Measurements from ENCODE around the gene DAPP1.

DNA sequence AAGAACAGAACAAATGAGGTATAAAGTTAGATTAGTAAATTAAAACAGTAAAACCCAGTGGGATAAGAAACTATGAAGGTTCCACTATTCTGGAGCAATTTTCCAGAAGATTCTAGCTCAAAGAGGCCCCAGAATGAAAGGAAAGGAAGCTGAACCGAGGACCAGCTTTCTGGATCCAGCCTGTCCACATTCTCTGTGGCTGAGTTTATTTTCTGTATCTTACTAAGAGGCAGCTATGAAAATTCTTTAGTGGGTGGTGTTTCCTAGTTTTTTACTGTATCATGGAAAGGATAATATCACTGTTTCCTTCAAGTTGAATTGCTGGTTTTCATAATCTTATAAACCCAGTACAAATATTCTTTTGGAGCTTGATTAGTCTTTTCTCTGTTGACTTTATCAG, 11.8 kb downstream of the DAPP1 start:
- no peak for TF ChIP-seq CREB1 (IDR thresholded peaks at IDR 0.05)
- no peak for TF ChIP-seq CTCF (IDR thresholded peaks at IDR 0.05; ENCODE audit: control extremely low read depth in 1 of 3, insufficient read depth in 1 of 3, low read depth in 1 of 3, low read length in 3 of 3)
- TF ChIP-seq RNF2 (IDR thresholded peaks at IDR 0.05; ENCODE audit: borderline replicate concordance, low read depth, low read length, missing control alignments, poor library complexity, severe bottlenecking): no peak
- TF ChIP-seq RFX5 (IDR thresholded peaks at IDR 0.05; ENCODE audit: borderline replicate concordance, low read depth, low read length): no peak
- TF ChIP-seq GTF2F1 (IDR thresholded peaks at IDR 0.05; ENCODE audit: borderline replicate concordance, low read depth, low read length): no peak
- no peak for TF ChIP-seq SP4 (IDR thresholded peaks at IDR 0.05; ENCODE audit: low read length)
- no peak for TF ChIP-seq PHF8 (conservative IDR thresholded peaks at IDR 0.05; ENCODE audit: low read depth, low read length)
- TF ChIP-seq FOSL1 (IDR thresholded peaks at IDR 0.05; ENCODE audit: insufficient read depth, low read depth, low read length): no peak

Measured in H1 (cell line).